WI38 (cell line): ENCODE results near the gene ZNF440.
"Not testable (repeated sequence)": the region's sequence is repeated elsewhere in the genome, so short reads cannot be mapped to it uniquely, and the experiment has no call there.

ENCODE experiments used
- H3K4me3 ChIP-seq: 2 replicates; pipeline ENCODE4 v1.5.1; 2011; ENCODE audit warnings: low read depth, mild to moderate bottlenecking, control low read depth, low read length
- CTCF ChIP-seq: IDR thresholded peaks from 2 replicates; pipeline ENCODE4 v1.5.1; 2012; ENCODE audit warnings: low read depth, mild to moderate bottlenecking, control low read depth, low read length

Gene ZNF440

GRCh38 chr19:11806354-11807098 is 7.5 kb upstream of the ZNF440 start:
- H3K4me3 ChIP-seq = no peak overlapping the region
- no peak for TF ChIP-seq CTCF

GRCh38 chr19:11807099-11807380 is 7.0 kb upstream of the ZNF440 start:
- TF ChIP-seq CTCF = no peak
- H3K4me3 ChIP-seq = no peak overlapping the region

- peak overlapping the region; percentile 86 for H3K4me3 ChIP-seq
- no peak for TF ChIP-seq CTCF
Observed at GRCh38 chr19:11813703-11814028, 407 bp upstream of the ZNF440 start.

- peak overlapping the region; percentile 86 for H3K4me3 ChIP-seq
- TF ChIP-seq CTCF = no peak
Observed at GRCh38 chr19:11814700-11815035, 595 bp downstream of the ZNF440 start.

GRCh38 chr19:11821474-11822109 is 7.5 kb downstream of the ZNF440 start:
- H3K4me3 ChIP-seq = no peak overlapping the region
- TF ChIP-seq CTCF = no peak

- not testable (repeated sequence) for H3K4me3 ChIP-seq
Observed at GRCh38 chr19:11828957-11829876, 15.1 kb downstream of the ZNF440 start.

GRCh38 chr19:11832253-11832912 is 18.3 kb downstream of the ZNF440 start:
- TF ChIP-seq CTCF = no peak
- no peak overlapping the region for H3K4me3 ChIP-seq
